HCT116 (cell line): Measurements from ENCODE around the gene CTXN2. TPM values are rescaled to one million over a fixed set of nuclear protein-coding genes. Genes with fewer than 3 reads are reported as not detected.

Experiments
- ATAC-seq: fragments of 200-7000 bp; cut with Tn5 transposase; 2 replicates; pipeline ENCODE4 v1.9.1; 2020; ENCODE audit warnings: mild to moderate bottlenecking, moderate library complexity
- BruUV-seq: library from RNA; stranded (reverse); fragments of 400-500 nt; replicated peaks from 2 replicates; lab custom pipeline; 2021; lab: Mats Ljungman, UMichigan
- CTCF ChIA-PET: fragments of 300-600 bp; sonication (Branson Sonifier 250); formaldehyde crosslinking; loops from one replicate; lab custom pipeline; 2021; ENCODE audit warnings: antibody characterized with exemption; lab: Charles Lee
- POLR2A ChIA-PET: fragments of 300-600, 350-600 bp; sonication (Branson Sonifier 250); formaldehyde crosslinking; loops from one replicate; lab custom pipeline; 2021; ENCODE audit warnings: antibody characterized with exemption; lab: Charles Lee
- RAD21 ChIA-PET, 2 experiments: fragments of 300-600 bp; sonication (Branson Sonifier 250); formaldehyde crosslinking; loops; one replicate each; lab custom pipeline; 2023; ENCODE audit warnings: low total read pairs in 2 of 2; ENCODE audit not compliant: uncharacterized antibody in 2 of 2, unreplicated experiment in 2 of 2, low non-redundant PET in 1 of 2; lab: Charles Lee
- DNase-seq: peaks from one replicate; pipeline ENCODE4 v3.0.0-alpha.2; 2010; ENCODE audit warnings: low read depth, low spot score
- H2AFZ ChIP-seq: fragments of 200-600 bp; shearing (Covaris generic), sonication (generic); 2 replicates; pipeline ENCODE4 v1.6.1; 2017; ENCODE audit warnings: low read depth, mixed run types, mixed read lengths, antibody characterized with exemption, low read length; ENCODE audit not compliant: poor library complexity, severe bottlenecking
- H3K27ac ChIP-seq: 2 replicates; pipeline ENCODE4 v1.5.1; 2012; ENCODE audit warnings: low read depth, low read length
- H3K27me3 ChIP-seq: fragments of 200-600 bp; sonication (generic); 2 replicates; pipeline ENCODE4 v1.6.1; 2016; ENCODE audit warnings: mixed run types, low read length, mixed read lengths; ENCODE audit not compliant: insufficient read depth
- H3K36me3 ChIP-seq, 2 experiments: fragments of 200-500 bp in 1 of 2; fragments of 200-600 bp in 1 of 2; sonication (Bioruptor generic) in 1 of 2; sonication (generic) in 1 of 2; 2 replicates each; pipeline versions ENCODE4 v1.5.1 to v1.6.1; 2014 to 2016; ENCODE audit warnings: low read length in 2 of 2, inconsistent platforms in 1 of 2, mixed read lengths in 1 of 2, mixed run types in 1 of 2; ENCODE audit not compliant: insufficient read depth in 2 of 2, control insufficient read depth in 1 of 2
- H3K4me1 ChIP-seq, 2 experiments: fragments of 200-600 bp in 1 of 2; sonication (generic) in 1 of 2; 2 replicates each; pipeline versions ENCODE4 v1.5.1 to v1.6.1; 2012 to 2017; ENCODE audit warnings: low read length in 2 of 2, inconsistent platforms in 1 of 2, mild to moderate bottlenecking in 1 of 2, mixed read lengths in 1 of 2, mixed run types in 1 of 2, moderate library complexity in 1 of 2; ENCODE audit not compliant: insufficient read depth in 2 of 2, control insufficient read depth in 1 of 2
- H3K4me2 ChIP-seq: fragments of 200-600 bp; sonication (generic); 2 replicates; pipeline ENCODE4 v1.6.1; 2017; ENCODE audit warnings: mixed run types, low read length, mixed read lengths
- H3K4me3 ChIP-seq, 2 experiments: fragments of 200-600 bp in 1 of 2; sonication (generic) in 1 of 2; replicated peaks in 1 of 2; 2 replicates each; pipeline ENCODE4 v1.5.1; 2011 to 2016; ENCODE audit warnings: low read length in 2 of 2, control low read depth in 1 of 2, low read depth in 1 of 2, mild to moderate bottlenecking in 1 of 2, mixed read lengths in 1 of 2, mixed run types in 1 of 2
- H3K79me2 ChIP-seq: fragments of 200-600 bp; sonication (generic); 2 replicates; pipeline ENCODE4 v1.6.1; 2017; ENCODE audit warnings: mild to moderate bottlenecking, mixed run types, low read length, moderate library complexity, mixed read lengths; ENCODE audit not compliant: insufficient read depth
- H3K9ac ChIP-seq: fragments of 200-600 bp; sonication (generic); 2 replicates; pipeline ENCODE4 v1.6.1; 2016; ENCODE audit warnings: low read length, mixed read lengths
- H3K9me2 ChIP-seq: fragments of 200-600 bp; sonication (generic), shearing (Covaris generic); 2 replicates; pipeline ENCODE4 v1.6.1; 2017; ENCODE audit warnings: mixed run types, mild to moderate bottlenecking, moderate library complexity; ENCODE audit not compliant: insufficient read depth
- H3K9me3 ChIP-seq, 2 experiments: fragments of 200-500 bp in 1 of 2; fragments of 200-600 bp in 1 of 2; sonication (Bioruptor generic) in 1 of 2; sonication (generic) in 1 of 2; 2 replicates each; pipeline ENCODE4 v1.6.1; 2014 to 2017; ENCODE audit warnings: low read length in 2 of 2, mixed read lengths in 2 of 2, inconsistent platforms in 1 of 2, low read depth in 1 of 2, mild to moderate bottlenecking in 1 of 2, mixed run types in 1 of 2, moderate library complexity in 1 of 2; ENCODE audit not compliant: control insufficient read depth in 1 of 2, insufficient read depth in 1 of 2
- H4K20me1 ChIP-seq: fragments of 200-600 bp; sonication (generic), shearing (Covaris generic); 2 replicates; pipeline ENCODE4 v1.6.1; 2017; ENCODE audit warnings: mixed run types, mild to moderate bottlenecking, moderate library complexity; ENCODE audit not compliant: insufficient read depth
- CBX3 ChIP-seq: IDR thresholded peaks from 2 replicates; pipeline ENCODE4 v1.6.1; 2012; ENCODE audit warnings: low read depth
- EGR1 ChIP-seq: IDR thresholded peaks from 2 replicates; pipeline ENCODE4 v1.6.1; 2012; ENCODE audit warnings: low read depth
- EZH2 ChIP-seq: fragments of 200-600 bp; sonication (generic); IDR thresholded peaks from 2 replicates; pipeline ENCODE4 v1.6.1; 2017; ENCODE audit warnings: antibody characterized with exemption, mixed run types
- EZH2phosphoT487 ChIP-seq: fragments of 200-600 bp; IDR thresholded peaks from 2 replicates; pipeline ENCODE4 v1.6.1; 2018; ENCODE audit warnings: antibody characterized with exemption, borderline replicate concordance
- JUND ChIP-seq: IDR thresholded peaks from 2 replicates; pipeline ENCODE4 v1.6.1; 2012
- POLR2A ChIP-seq: IDR thresholded peaks from 2 replicates; pipeline ENCODE4 v1.7.0; 2011; ENCODE audit warnings: borderline replicate concordance; ENCODE audit not compliant: insufficient read depth, insufficient read length; ENCODE audit errors: extremely low read depth
- POLR2AphosphoS5 ChIP-seq: IDR thresholded peaks from 2 replicates; pipeline ENCODE4 v1.6.1; 2011; ENCODE audit warnings: mild to moderate bottlenecking, low read depth, low read length, moderate library complexity
- RAD21 ChIP-seq: IDR thresholded peaks from 2 replicates; pipeline ENCODE4 v1.6.1; 2012; ENCODE audit warnings: low read depth, mild to moderate bottlenecking
- SP1 ChIP-seq: IDR thresholded peaks from 2 replicates; pipeline ENCODE4 v1.6.1; 2012; ENCODE audit warnings: low read depth
- TCF7L2 ChIP-seq: IDR thresholded peaks from 2 replicates; pipeline ENCODE4 v1.7.0; 2011; ENCODE audit warnings: borderline replicate concordance, inconsistent platforms; ENCODE audit not compliant: insufficient read depth, insufficient read length; ENCODE audit errors: extremely low read depth
- ZFX ChIP-seq: fragments of 450-650 bp; IDR thresholded peaks from 2 replicates; pipeline ENCODE4 v1.6.1; 2017
- intact Hi-C: fragments of 100-400 bp; cut with micrococcal nuclease; formaldehyde crosslinking; loops from 2 replicates; pipeline ENCODE4 v1.10.0; 2022
- total RNA-seq: library from RNA; stranded (reverse); gene quantifications from one replicate; pipeline ENCODE4 v1.2.1, GENCODE V29; 2021; ENCODE audit not compliant: unreplicated experiment
- TF ChIP-seq, protein P1 (sequence below): IDR thresholded peaks from 2 replicates; pipeline ENCODE4 v1.6.1; 2011; ENCODE audit warnings: mild to moderate bottlenecking, low read length, moderate library complexity; ENCODE audit not compliant: insufficient replicate concordance; ENCODE audit errors: extremely low read depth
- TF ChIP-seq, protein P2 (sequence below), 3 experiments: fragments of 200-600 bp in 1 of 3; sonication (generic) in 1 of 3; IDR thresholded peaks in 2 of 3; conservative IDR thresholded peaks in 1 of 3; 2 replicates each; pipeline ENCODE4 v1.5.1; 2012 to 2017; ENCODE audit warnings: low read depth in 2 of 3, low read length in 2 of 3, antibody characterized with exemption in 1 of 3, borderline replicate concordance in 1 of 3, control low read depth in 1 of 3, mild to moderate bottlenecking in 1 of 3, mixed read lengths in 1 of 3, mixed run types in 1 of 3, moderate library complexity in 1 of 3; ENCODE audit not compliant: insufficient read depth in 1 of 3
- TF ChIP-seq, protein P3 (sequence below): IDR thresholded peaks from 2 replicates; pipeline ENCODE4 v1.6.1; 2012

Gene CTXN2
- total RNA-seq, 1 experiment from 2014 or later: not detected

DNA sequence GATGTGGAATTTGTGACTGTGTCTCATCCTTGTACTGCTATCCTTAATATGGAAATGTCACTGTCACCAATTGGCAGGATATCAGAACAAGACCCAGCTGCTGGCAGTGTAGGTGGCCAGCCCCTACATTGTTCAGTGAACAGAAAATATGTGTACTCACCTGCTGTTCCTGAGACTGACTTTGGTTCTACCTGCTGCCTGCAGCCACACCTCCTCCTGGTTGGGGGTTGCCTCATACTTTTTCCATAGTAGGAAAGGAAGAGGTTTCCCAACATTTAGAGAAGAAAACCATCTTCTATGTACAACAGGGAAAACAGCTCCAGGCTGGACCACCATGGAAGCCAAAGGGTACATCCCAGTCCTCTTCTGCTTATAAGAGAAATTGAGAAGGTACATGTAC, 50.5 kb downstream of the CTXN2 start:
- no peak overlapping the region for H3K4me2 ChIP-seq
- BruUV-seq: no TSS peak
- peaks cover 4% of the 10 kb centered on the region; the same call in 1 of the 2 replicates for H3K27me3 ChIP-seq
- no peaks in the 10 kb centered on the region for H3K79me2 ChIP-seq
- no peak overlapping the region for H2AFZ ChIP-seq
- H3K9ac ChIP-seq: no peak overlapping the region
- no peak for DNase-seq
- H3K36me3 ChIP-seq: no peaks in the 10 kb centered on the region
- no peaks in the 10 kb centered on the region for H3K9me3 ChIP-seq
- no peak overlapping the region for H3K27ac ChIP-seq
- no peaks in the 10 kb centered on the region for H3K4me1 ChIP-seq
- POLR2A ChIA-PET: no interaction called here
- no peak for TF ChIP-seq ZFX
- TF ChIP-seq TCF7L2: no peak
- TF ChIP-seq POLR2AphosphoS5: no peak
- TF ChIP-seq, protein P1, sequence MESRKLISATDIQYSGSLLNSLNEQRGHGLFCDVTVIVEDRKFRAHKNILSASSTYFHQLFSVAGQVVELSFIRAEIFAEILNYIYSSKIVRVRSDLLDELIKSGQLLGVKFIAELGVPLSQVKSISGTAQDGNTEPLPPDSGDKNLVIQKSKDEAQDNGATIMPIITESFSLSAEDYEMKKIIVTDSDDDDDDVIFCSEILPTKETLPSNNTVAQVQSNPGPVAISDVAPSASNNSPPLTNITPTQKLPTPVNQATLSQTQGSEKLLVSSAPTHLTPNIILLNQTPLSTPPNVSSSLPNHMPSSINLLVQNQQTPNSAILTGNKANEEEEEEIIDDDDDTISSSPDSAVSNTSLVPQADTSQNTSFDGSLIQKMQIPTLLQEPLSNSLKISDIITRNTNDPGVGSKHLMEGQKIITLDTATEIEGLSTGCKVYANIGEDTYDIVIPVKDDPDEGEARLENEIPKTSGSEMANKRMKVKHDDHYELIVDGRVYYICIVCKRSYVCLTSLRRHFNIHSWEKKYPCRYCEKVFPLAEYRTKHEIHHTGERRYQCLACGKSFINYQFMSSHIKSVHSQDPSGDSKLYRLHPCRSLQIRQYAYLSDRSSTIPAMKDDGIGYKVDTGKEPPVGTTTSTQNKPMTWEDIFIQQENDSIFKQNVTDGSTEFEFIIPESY: no peak
- TF ChIP-seq EZH2phosphoT487: no peak
- no peak for TF ChIP-seq EGR1
- TF ChIP-seq RAD21: no peak
- TF ChIP-seq, protein P2, sequence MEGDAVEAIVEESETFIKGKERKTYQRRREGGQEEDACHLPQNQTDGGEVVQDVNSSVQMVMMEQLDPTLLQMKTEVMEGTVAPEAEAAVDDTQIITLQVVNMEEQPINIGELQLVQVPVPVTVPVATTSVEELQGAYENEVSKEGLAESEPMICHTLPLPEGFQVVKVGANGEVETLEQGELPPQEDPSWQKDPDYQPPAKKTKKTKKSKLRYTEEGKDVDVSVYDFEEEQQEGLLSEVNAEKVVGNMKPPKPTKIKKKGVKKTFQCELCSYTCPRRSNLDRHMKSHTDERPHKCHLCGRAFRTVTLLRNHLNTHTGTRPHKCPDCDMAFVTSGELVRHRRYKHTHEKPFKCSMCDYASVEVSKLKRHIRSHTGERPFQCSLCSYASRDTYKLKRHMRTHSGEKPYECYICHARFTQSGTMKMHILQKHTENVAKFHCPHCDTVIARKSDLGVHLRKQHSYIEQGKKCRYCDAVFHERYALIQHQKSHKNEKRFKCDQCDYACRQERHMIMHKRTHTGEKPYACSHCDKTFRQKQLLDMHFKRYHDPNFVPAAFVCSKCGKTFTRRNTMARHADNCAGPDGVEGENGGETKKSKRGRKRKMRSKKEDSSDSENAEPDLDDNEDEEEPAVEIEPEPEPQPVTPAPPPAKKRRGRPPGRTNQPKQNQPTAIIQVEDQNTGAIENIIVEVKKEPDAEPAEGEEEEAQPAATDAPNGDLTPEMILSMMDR (IDR thresholded peaks at IDR 0.05 in 2 of 3, conservative IDR thresholded peaks at IDR 0.05 in 1 of 3; ENCODE audit: borderline replicate concordance in 1 of 3, insufficient read depth in 1 of 3, low read depth in 2 of 3, low read length in 2 of 3): no peak
- no peak for TF ChIP-seq POLR2A
- TF ChIP-seq, protein P3, sequence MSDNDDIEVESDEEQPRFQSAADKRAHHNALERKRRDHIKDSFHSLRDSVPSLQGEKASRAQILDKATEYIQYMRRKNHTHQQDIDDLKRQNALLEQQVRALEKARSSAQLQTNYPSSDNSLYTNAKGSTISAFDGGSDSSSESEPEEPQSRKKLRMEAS: no peak
- TF ChIP-seq CBX3: no peak
- TF ChIP-seq JUND: no peak
- TF ChIP-seq SP1: no peak
- no peak for TF ChIP-seq EZH2
- TF ChIP-seq, all 23 proteins: peak for 0
- H4K20me1 ChIP-seq: no peaks in the 10 kb centered on the region
- no peaks in the 10 kb centered on the region for H3K9me2 ChIP-seq
- intact Hi-C loops: no loop called here
- no peak overlapping the region for H3K4me3 ChIP-seq
- RAD21 ChIA-PET: no interaction called here
- CTCF ChIA-PET: no interaction called here
- no peak for ATAC-seq
